Fibroblast of villous mesenchyme (primary cell): ENCODE results near the gene AOC1. TPM values are rescaled to one million over a fixed set of nuclear protein-coding genes. Genes with fewer than 3 reads are reported as not detected.

ENCODE experiments used
- DNase-seq: peaks from one replicate; pipeline ENCODE4 v3.0.0-alpha.2; 2010; ENCODE audit warnings: low read depth
- H3K4me3 ChIP-seq: 2 replicates; pipeline ENCODE4 v1.5.1; 2011; ENCODE audit warnings: low read depth, mild to moderate bottlenecking, low read length
- CTCF ChIP-seq: IDR thresholded peaks from 2 replicates; pipeline ENCODE4 v1.5.1; 2012; ENCODE audit warnings: low read depth, mild to moderate bottlenecking, low read length; ENCODE audit not compliant: insufficient read depth
- total RNA-seq: library from RNA; depleted of rRNA; stranded (reverse); fragments of >200 nt; gene quantifications from 2 replicates; pipeline ENCODE4 v1.2.3, GENCODE V29; 2012

Gene AOC1
- total RNA-seq, 1 donor = not detected

- H3K4me3 ChIP-seq = no peak overlapping the region
- TF ChIP-seq CTCF = no peak
- DNase-seq = no peak
Observed at GRCh38 chr7:150896562-150897209, 44.4 kb downstream of the AOC1 start.

- no peak overlapping the region for H3K4me3 ChIP-seq
- DNase-seq = no peak
- no peak for TF ChIP-seq CTCF
Observed at GRCh38 chr7:150897502-150898474, 45.5 kb downstream of the AOC1 start.

- TF ChIP-seq CTCF = peak; percentile 87
- peak; percentile 57 for DNase-seq
- no peak overlapping the region for H3K4me3 ChIP-seq
Observed at GRCh38 chr7:150898475-150899011, 46.2 kb downstream of the AOC1 start.

- no peak for TF ChIP-seq CTCF
- no peak for DNase-seq
Observed at GRCh38 chr7:150900675-150901074, 48.4 kb downstream of the AOC1 start.

GRCh38 chr7:150901160-150902035, 49.1 kb downstream of the AOC1 start:
- DNase-seq = no peak
- no peak overlapping the region for H3K4me3 ChIP-seq
- TF ChIP-seq CTCF = no peak

More at GRCh38 chr7:150900675-150901074, 48.4 kb downstream of the AOC1 start:
- no peak overlapping the region for H3K4me3 ChIP-seq
